Activated naive CD8-positive, alpha-beta T cell (primary cell): ENCODE measurements around the gene TNRC18.

Source experiments
- H3K27ac Mint-ChIP-seq: one replicate; pipeline ENCODE4 v1.8.0; 2021; ENCODE audit warnings: mixed read lengths
- H3K27me3 Mint-ChIP-seq: one replicate; pipeline ENCODE4 v1.8.0; 2021; ENCODE audit warnings: mixed read lengths
- H3K36me3 Mint-ChIP-seq: one replicate; pipeline ENCODE4 v1.8.0; 2021; ENCODE audit warnings: mixed read lengths
- H3K4me1 Mint-ChIP-seq: one replicate; pipeline ENCODE4 v1.8.0; 2021; ENCODE audit warnings: low read depth, mixed read lengths
- H3K4me3 Mint-ChIP-seq: one replicate; pipeline ENCODE4 v1.8.0; 2021; ENCODE audit warnings: mild to moderate bottlenecking, mixed read lengths
- H3K9me3 Mint-ChIP-seq: one replicate; pipeline ENCODE4 v1.8.0; 2021; ENCODE audit warnings: low read depth, mixed read lengths

TNRC18 gene

DNA sequence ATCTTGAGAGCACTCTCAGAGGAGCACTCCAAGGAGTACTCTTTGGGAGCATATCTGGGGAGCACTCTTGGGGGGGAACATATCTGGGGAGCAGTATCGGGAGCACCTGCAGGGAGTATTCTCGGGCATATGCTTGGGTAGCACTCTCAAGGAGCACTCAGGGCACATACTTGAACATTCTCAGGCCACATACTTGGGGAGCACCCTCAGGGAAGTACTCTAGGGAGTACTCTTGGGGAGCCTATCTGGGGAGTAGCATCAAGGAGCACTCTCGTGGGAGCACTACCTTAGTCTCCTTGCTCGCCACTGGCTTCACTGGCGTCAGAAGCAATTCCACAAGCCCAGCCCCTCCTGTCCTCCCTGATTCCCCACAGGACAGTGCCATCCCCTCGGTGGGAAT, 31.5 kb upstream of the TNRC18 start:
- Mint-ChIP-seq H3K4me1 (no peaks in the 10 kb centered on the region), H3K9me3 (no peaks in the 10 kb centered on the region), H3K27ac (no peak overlapping the region), H3K27me3 (peaks cover 1% of the 10 kb centered on the region), H3K36me3 (peaks cover 2% of the 10 kb centered on the region), H3K4me3 (no peak overlapping the region)

- peaks cover 2% of the 10 kb centered on the region for H3K36me3 Mint-ChIP-seq
- H3K9me3 Mint-ChIP-seq = no peaks in the 10 kb centered on the region
- no peak overlapping the region for H3K4me3 Mint-ChIP-seq
- no peak overlapping the region for H3K27ac Mint-ChIP-seq
- no peaks in the 10 kb centered on the region for H3K4me1 Mint-ChIP-seq
- H3K27me3 Mint-ChIP-seq = peaks cover 1% of the 10 kb centered on the region
Observed at GRCh38 chr7:5454485-5454884, 30.9 kb upstream of the TNRC18 start.

GRCh38 chr7:5453566-5454075, 30.0 kb upstream of the TNRC18 start:
- Mint-ChIP-seq H3K4me3 (no peak overlapping the region), H3K9me3 (no peaks in the 10 kb centered on the region), H3K27me3 (peaks cover 1% of the 10 kb centered on the region), H3K4me1 (no peaks in the 10 kb centered on the region), H3K36me3 (no peaks in the 10 kb centered on the region), H3K27ac (no peak overlapping the region)

GRCh38 chr7:5452937-5453540, 29.4 kb upstream of the TNRC18 start:
- Mint-ChIP-seq H3K4me1 (no peaks in the 10 kb centered on the region), H3K4me3 (no peak overlapping the region), H3K36me3 (no peaks in the 10 kb centered on the region), H3K27ac (no peak overlapping the region), H3K27me3 (peaks cover 1% of the 10 kb centered on the region), H3K9me3 (no peaks in the 10 kb centered on the region)

- H3K27me3 Mint-ChIP-seq = peaks cover 1% of the 10 kb centered on the region
- no peaks in the 10 kb centered on the region for H3K9me3 Mint-ChIP-seq
- no peak overlapping the region for H3K4me3 Mint-ChIP-seq
- no peak overlapping the region for H3K27ac Mint-ChIP-seq
- no peaks in the 10 kb centered on the region for H3K4me1 Mint-ChIP-seq
- H3K36me3 Mint-ChIP-seq = no peaks in the 10 kb centered on the region
Observed at GRCh38 chr7:5452470-5452899, 28.9 kb upstream of the TNRC18 start.

- Mint-ChIP-seq H3K9me3 (no peaks in the 10 kb centered on the region), H3K4me1 (no peaks in the 10 kb centered on the region), H3K36me3 (no peaks in the 10 kb centered on the region), H3K27ac (no peak overlapping the region), H3K4me3 (no peak overlapping the region), H3K27me3 (peaks cover 1% of the 10 kb centered on the region)
Observed at GRCh38 chr7:5451391-5451790, 27.8 kb upstream of the TNRC18 start.

DNA sequence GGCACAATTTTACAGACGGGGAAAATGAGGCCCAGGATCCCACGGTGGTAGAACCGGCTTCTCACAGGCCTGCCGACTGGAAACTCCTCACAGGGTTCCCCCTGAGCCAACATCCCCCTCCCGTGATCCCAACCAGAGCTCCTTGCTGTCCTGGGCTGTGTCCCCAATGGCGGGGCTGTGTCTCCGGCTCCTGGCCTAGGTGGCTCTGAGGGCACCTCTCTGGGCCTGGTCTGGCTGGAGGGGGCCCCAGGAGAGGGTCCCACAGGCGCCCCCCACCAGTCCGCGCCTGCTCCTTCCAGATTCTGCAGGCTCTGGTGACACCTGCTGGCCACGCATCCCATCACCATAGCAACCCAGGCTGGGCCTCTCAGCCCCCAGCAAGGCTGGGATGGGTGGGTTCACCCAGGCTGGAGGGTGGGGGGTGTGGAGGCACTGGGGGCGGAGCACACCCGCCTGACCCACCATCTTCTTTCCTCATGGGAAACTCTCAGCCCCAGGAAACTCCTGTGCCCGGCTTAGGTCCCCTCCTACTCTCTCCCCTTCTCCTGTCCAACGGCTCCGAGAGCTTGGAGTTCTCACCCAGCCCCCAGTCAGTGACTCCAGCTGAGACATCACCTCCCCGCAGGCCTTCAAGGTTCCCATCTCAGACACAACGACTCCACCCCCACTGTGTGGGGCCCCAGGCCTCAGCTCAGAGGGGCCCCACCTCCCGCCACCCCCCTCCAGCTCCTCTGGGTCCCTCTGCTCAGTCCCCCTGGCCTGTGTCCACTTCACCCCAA, 27.1 kb upstream of the TNRC18 start:
- H3K27ac Mint-ChIP-seq = no peak overlapping the region
- peaks cover 1% of the 10 kb centered on the region for H3K27me3 Mint-ChIP-seq
- no peak overlapping the region for H3K4me3 Mint-ChIP-seq
- no peaks in the 10 kb centered on the region for H3K4me1 Mint-ChIP-seq
- no peaks in the 10 kb centered on the region for H3K9me3 Mint-ChIP-seq
- H3K36me3 Mint-ChIP-seq = no peaks in the 10 kb centered on the region

GRCh38 chr7:5448378-5449037, 24.9 kb upstream of the TNRC18 start:
- Mint-ChIP-seq H3K9me3 (no peaks in the 10 kb centered on the region), H3K36me3 (no peaks in the 10 kb centered on the region)

GRCh38 chr7:5445981-5446594, 22.5 kb upstream of the TNRC18 start:
- Mint-ChIP-seq H3K4me1 (no peaks in the 10 kb centered on the region), H3K9me3 (no peaks in the 10 kb centered on the region), H3K27ac (no peak overlapping the region), H3K4me3 (no peak overlapping the region), H3K27me3 (no peaks in the 10 kb centered on the region), H3K36me3 (no peaks in the 10 kb centered on the region)

More at GRCh38 chr7:5448378-5449037, 24.9 kb upstream of the TNRC18 start:
- Mint-ChIP-seq H3K27ac (no peak overlapping the region), H3K27me3 (peaks cover 1% of the 10 kb centered on the region), H3K4me3 (no peak overlapping the region), H3K4me1 (no peaks in the 10 kb centered on the region)

- no peaks in the 10 kb centered on the region for H3K4me1 Mint-ChIP-seq
Observed at GRCh38 chr7:5443678-5444077, 20.0 kb upstream of the TNRC18 start.

GRCh38 chr7:5442757-5443305, 19.2 kb upstream of the TNRC18 start:
- H3K36me3 Mint-ChIP-seq = no peaks in the 10 kb centered on the region
- H3K4me1 Mint-ChIP-seq = no peaks in the 10 kb centered on the region
- H3K4me3 Mint-ChIP-seq = no peak overlapping the region
- H3K27ac Mint-ChIP-seq = no peak overlapping the region
- no peaks in the 10 kb centered on the region for H3K9me3 Mint-ChIP-seq
- H3K27me3 Mint-ChIP-seq = no peaks in the 10 kb centered on the region

More at GRCh38 chr7:5443678-5444077, 20.0 kb upstream of the TNRC18 start:
- H3K36me3 Mint-ChIP-seq = no peaks in the 10 kb centered on the region
- no peaks in the 10 kb centered on the region for H3K27me3 Mint-ChIP-seq
- no peak overlapping the region for H3K4me3 Mint-ChIP-seq
- no peak overlapping the region for H3K27ac Mint-ChIP-seq
- H3K9me3 Mint-ChIP-seq = no peaks in the 10 kb centered on the region

- Mint-ChIP-seq H3K4me1 (no peaks in the 10 kb centered on the region), H3K27me3 (no peaks in the 10 kb centered on the region), H3K9me3 (no peaks in the 10 kb centered on the region)
Observed at GRCh38 chr7:5441840-5442503, 18.3 kb upstream of the TNRC18 start.

DNA sequence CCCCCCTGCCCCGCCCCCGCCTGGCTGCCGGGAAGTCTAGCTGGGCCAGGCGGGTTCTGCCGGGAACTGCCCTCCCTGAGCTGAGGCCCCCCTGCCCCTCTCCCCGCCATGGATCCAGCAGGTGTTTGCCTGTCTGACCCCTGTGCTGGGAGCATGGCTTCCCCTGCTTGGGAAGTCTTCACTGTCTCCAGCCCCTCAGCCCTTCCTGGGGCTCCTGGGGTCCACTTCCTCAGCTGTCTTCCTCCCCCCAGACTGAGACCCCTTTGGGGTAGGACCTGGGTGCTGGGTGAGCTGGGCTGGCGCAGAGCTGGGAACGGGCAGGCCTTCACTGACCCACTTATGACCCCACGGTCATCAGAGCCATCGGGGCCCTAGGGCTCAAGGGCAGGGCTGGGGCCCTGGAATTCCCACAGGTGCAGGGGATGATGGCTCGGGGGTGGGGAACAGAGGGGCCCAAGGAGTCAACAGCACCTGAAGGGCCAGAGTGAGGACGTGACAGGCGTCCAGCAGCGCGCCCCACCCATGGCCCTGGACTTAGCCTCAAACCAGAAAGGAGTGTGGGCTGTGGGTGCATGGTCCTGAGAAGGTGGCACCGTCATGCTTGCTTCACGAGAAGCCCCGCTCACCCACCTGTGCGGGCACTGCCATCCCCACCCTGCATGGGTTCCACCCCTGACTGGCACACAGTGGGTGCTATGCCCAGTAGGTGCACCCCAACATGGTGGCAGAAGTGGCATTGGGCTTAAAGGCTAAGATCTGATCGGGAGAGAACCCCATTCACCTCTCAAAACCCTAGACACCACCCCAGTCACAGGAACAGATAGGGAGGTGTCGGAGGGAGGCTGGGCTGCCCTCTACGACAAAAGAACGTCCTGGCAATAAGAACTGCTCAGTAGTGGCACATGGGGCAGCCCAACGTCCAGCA, 16.2 kb upstream of the TNRC18 start:
- no peak overlapping the region for H3K27ac Mint-ChIP-seq
- H3K4me1 Mint-ChIP-seq = no peaks in the 10 kb centered on the region
- no peaks in the 10 kb centered on the region for H3K27me3 Mint-ChIP-seq
- no peaks in the 10 kb centered on the region for H3K9me3 Mint-ChIP-seq
- peaks cover 5% of the 10 kb centered on the region for H3K36me3 Mint-ChIP-seq
- no peak overlapping the region for H3K4me3 Mint-ChIP-seq

More at GRCh38 chr7:5441840-5442503, 18.3 kb upstream of the TNRC18 start:
- Mint-ChIP-seq H3K4me3 (no peak overlapping the region), H3K36me3 (peaks cover 5% of the 10 kb centered on the region), H3K27ac (no peak overlapping the region)
